ENCODE measurements around the gene NFE2L3. TPM values are rescaled to one million over a fixed set of nuclear protein-coding genes. Genes with fewer than 3 reads are reported as not detected.

The NFE2L3 gene
- total and polyA plus RNA-seq, 2 of the 8 experiments (the other 6 are each of a cell fraction or from before 2014, with no cell fraction given): 64.9 to 76.5 TPM

DNA sequence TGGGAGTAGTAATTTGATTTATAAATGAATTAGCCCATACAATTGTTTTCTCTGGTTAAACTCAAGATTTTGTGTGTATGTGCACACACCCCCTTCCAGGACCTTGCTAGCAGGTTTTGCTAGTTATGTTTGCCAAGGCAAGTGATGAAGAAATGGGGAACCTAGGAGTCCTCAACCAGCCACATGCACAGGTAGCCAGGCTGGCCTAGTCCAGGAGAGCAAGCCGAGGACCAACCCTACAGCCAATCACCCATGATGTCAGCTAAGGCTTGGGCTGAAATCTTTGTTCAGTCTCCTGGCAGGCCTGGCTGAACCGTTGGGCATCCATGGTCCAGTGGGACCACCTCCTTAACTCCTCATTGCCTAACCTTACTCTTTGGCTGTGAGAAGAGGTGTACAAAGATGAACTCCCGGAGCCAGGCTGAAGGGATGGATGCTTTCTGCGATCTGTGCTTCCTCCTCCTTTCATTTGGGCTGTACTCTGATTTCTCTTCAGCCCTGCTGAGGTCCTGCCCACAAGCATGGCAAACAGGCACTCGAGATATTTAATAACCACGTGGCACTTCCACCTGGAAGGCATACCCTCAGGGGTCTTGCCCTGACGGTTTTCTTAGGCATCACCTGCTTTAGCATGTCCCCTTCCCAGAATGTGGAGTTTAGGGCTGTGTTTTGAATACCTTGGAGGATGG is 26.4 kb downstream of the NFE2L3 start:
- Histone ChIP-seq H2BK20ac (ENCODE audit: low read length) (no peak overlapping the region), H3K4me2 (ENCODE audit: insufficient read depth in 1 of 2, low read depth in 2 of 2, low read length in 2 of 2) (no peak overlapping the region), H2BK120ac (replicated peaks; ENCODE audit: low read depth, low read length) (no peak overlapping the region), H2BK15ac (ENCODE audit: low read length) (no peak overlapping the region), H3K9me3 (ENCODE audit: insufficient read depth in 2 of 2, low read depth in 1 of 2, low read length in 1 of 2) (peaks cover 0 to 16% of the 10 kb centered on the region in 2 experiments; a peak in 2 of 4 replicates), H2BK5ac (ENCODE audit: low read depth, low read length) (no peak overlapping the region), H4K5ac (ENCODE audit: insufficient read length, low read depth, low read length) (no peak overlapping the region), H3K4ac (replicated peaks; ENCODE audit: insufficient read length, low read depth, low read length) (no peak overlapping the region), H3K4me3 (ENCODE audit: extremely low read depth in 1 of 4, insufficient read depth in 2 of 4, low read depth in 3 of 4, low read length in 4 of 4) (no peak overlapping the region), H3K9ac (replicated peaks in 1 of 4; ENCODE audit: extremely low read depth in 1 of 4, low read depth in 3 of 4, low read length in 3 of 4) (no peak overlapping the region), H3K23ac (ENCODE audit: insufficient read length) (no peak overlapping the region), H3K14ac (ENCODE audit: insufficient read length) (no peak overlapping the region), H3K79me2 (ENCODE audit: control insufficient read depth in 1 of 2, insufficient read depth in 2 of 2, low read length in 2 of 2) (peaks cover 6 to 30% of the 10 kb centered on the region in 2 experiments), H3K18ac (ENCODE audit: extremely low read depth, low read length) (no peak overlapping the region), H3K4me1 (replicated peaks in 1 of 4; ENCODE audit: control insufficient read depth in 3 of 4, insufficient read depth in 4 of 4, low read length in 3 of 4) (peaks cover 0 to 5% (median 0%) of the 10 kb centered on the region in 4 experiments; a peak in 1 of 7 replicates), H3K79me1 (ENCODE audit: low read depth, low read length) (peaks cover 4% of the 10 kb centered on the region; the same call in 1 of the 2 replicates), H3K23me2 (ENCODE audit: low read depth, low read length) (no peaks in the 10 kb centered on the region), H3K27me3 (replicated peaks in 1 of 4; ENCODE audit: control insufficient read depth in 3 of 4, extremely low read depth in 1 of 4, insufficient read depth in 3 of 4, low read length in 3 of 4) (no peaks in the 10 kb centered on the region), H2AK5ac (ENCODE audit: low read depth, low read length) (no peak overlapping the region), H4K91ac (replicated peaks; ENCODE audit: insufficient read length, low read length) (no peak overlapping the region), H3K36me3 (ENCODE audit: control insufficient read depth in 2 of 4, insufficient read depth in 4 of 4, low read length in 3 of 4) (peaks cover 3 to 23% (median 6%) of the 10 kb centered on the region in 4 experiments; a peak in 3 of 8 replicates), H2BK12ac (ENCODE audit: low read depth, low read length) (no peak overlapping the region), H3K56ac (replicated peaks; ENCODE audit: insufficient read length, low read depth, low read length) (no peak overlapping the region), H4K8ac (ENCODE audit: extremely low read depth, insufficient read depth, low read length) (no peak overlapping the region), H2AFZ (ENCODE audit: low read length) (no peak overlapping the region), H3K27ac (ENCODE audit: low read depth, low read length) (no peak overlapping the region), H4K20me1 (replicated peaks in 1 of 2; ENCODE audit: control insufficient read depth in 1 of 2, insufficient read depth in 2 of 2, low read length in 2 of 2) (peaks cover 0 to 5% of the 10 kb centered on the region in 2 experiments)
- 93% methylated on average over 7 of the region's 7 CpGs; no CpG with 5 or more reads in 1 of the 2 experiments for WGBS, 2 experiments (ENCODE audit: extremely low coverage in 1 of 2, insufficient coverage in 1 of 2, insufficient read length in 1 of 2, insufficient replicate concordance in 2 of 2, low coverage in 1 of 2, low lambda C conversion rate in 2 of 2, missing lambda C conversion rate in 1 of 2)
- no peak for DNase-seq (ENCODE audit: low read depth in 1 of 2, low spot score in 2 of 2)
- no peak for FAIRE-seq
- POLR2A ChIA-PET (ENCODE audit: partially characterized antibody): interaction anchor here (1.0 to 17.3 kb wide), 5 partner anchors 10 to 91 kb away, joined by 3 to 578 read pairs (median 4); partner anchors contain the start of genes CBX3 and HNRNPA2B1
- CTCF ChIA-PET (ENCODE audit: partially characterized antibody): interaction anchor here (2.4 to 2.6 kb wide), 2 partner anchors 73 to 88 kb away, joined by 6 to 9 read pairs; no protein-coding TSS in a partner anchor
- TF ChIP-seq SP1 (IDR thresholded peaks at IDR 0.05; ENCODE audit: low read depth, low read length) (no peak), EGR1 (IDR thresholded peaks at IDR 0.05; ENCODE audit: borderline replicate concordance, low read depth, low read length) (no peak), NANOG (IDR thresholded peaks at IDR 0.05; ENCODE audit: insufficient read depth, low read depth, low read length, poor library complexity, severe bottlenecking) (no peak), SRF (IDR thresholded peaks at IDR 0.05; ENCODE audit: low read depth, low read length) (no peak), FOSL1 (IDR thresholded peaks at IDR 0.05; ENCODE audit: insufficient read depth, low read depth, low read length) (no peak), BRCA1 (IDR thresholded peaks at IDR 0.05; ENCODE audit: low read depth, low read length) (no peak), ASH2L (IDR thresholded peaks at IDR 0.05; ENCODE audit: low read length) (no peak), SIX5 (IDR thresholded peaks at IDR 0.05; ENCODE audit: low read depth, low read length) (no peak)
- TF ChIP-seq, protein P1, sequence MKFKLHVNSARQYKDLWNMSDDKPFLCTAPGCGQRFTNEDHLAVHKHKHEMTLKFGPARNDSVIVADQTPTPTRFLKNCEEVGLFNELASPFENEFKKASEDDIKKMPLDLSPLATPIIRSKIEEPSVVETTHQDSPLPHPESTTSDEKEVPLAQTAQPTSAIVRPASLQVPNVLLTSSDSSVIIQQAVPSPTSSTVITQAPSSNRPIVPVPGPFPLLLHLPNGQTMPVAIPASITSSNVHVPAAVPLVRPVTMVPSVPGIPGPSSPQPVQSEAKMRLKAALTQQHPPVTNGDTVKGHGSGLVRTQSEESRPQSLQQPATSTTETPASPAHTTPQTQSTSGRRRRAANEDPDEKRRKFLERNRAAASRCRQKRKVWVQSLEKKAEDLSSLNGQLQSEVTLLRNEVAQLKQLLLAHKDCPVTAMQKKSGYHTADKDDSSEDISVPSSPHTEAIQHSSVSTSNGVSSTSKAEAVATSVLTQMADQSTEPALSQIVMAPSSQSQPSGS (IDR thresholded peaks at IDR 0.05; ENCODE audit: low read length): no peak
- TF ChIP-seq, protein P2, sequence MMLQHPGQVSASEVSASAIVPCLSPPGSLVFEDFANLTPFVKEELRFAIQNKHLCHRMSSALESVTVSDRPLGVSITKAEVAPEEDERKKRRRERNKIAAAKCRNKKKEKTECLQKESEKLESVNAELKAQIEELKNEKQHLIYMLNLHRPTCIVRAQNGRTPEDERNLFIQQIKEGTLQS (IDR thresholded peaks at IDR 0.05; ENCODE audit: insufficient read depth, low read depth, low read length): no peak
